ENCODE results near the gene ZNF234. TPM values are rescaled to one million over a fixed set of nuclear protein-coding genes. Genes with fewer than 3 reads are reported as not detected.
"Not testable (repeated sequence)": the region's sequence is repeated elsewhere in the genome, so short reads cannot be mapped to it uniquely, and the experiment has no call there.

ZNF234 gene
- total and polyA plus RNA-seq, 7 donors, result 1.1 to 6.5 (median 4.1) TPM

- Histone ChIP-seq H3K36me3 (ENCODE audit: insufficient read depth in 1 of 2, low read depth in 1 of 2) (no peaks in the 10 kb centered on the region), H3K9me3 (peaks cover 59% of the 10 kb centered on the region), H3K4me1 (no peaks in the 10 kb centered on the region), H3K27me3 (ENCODE audit: insufficient read depth in 3 of 3, low read length in 2 of 3) (no peaks in the 10 kb centered on the region), H3K27ac (no peak overlapping the region), H3K4me3 (no peak overlapping the region)
- intact Hi-C loops (cut with DNase I), result no loop called here
- TF ChIP-seq CTCF (IDR thresholded peaks at IDR 0.05), result no peak
- ATAC-seq, result no peak
- no peak for DNase-seq
- WGBS, 3 donors, result 97 to 99% (median 97%) methylated on average over 6 of the region's 6 CpGs
These were observed 48.7 kb downstream of the ZNF234 start for GRCh38 chr19:44190020-44190419.

- no peak for TF ChIP-seq CTCF (IDR thresholded peaks at IDR 0.05)
- DNase-seq (no peak), ATAC-seq (no peak)
- Histone ChIP-seq H3K27ac (no peak overlapping the region), H3K27me3 (ENCODE audit: insufficient read depth in 3 of 3, low read length in 2 of 3) (no peaks in the 10 kb centered on the region), H3K4me1 (no peaks in the 10 kb centered on the region), H3K9me3 (peaks cover 62% of the 10 kb centered on the region), H3K36me3 (ENCODE audit: insufficient read depth in 1 of 2, low read depth in 1 of 2) (no peaks in the 10 kb centered on the region), H3K4me3 (no peak overlapping the region)
- intact Hi-C loops (cut with DNase I), result no loop called here
- WGBS, 3 donors, result 74 to 79% (median 77%) methylated on average over 5 of the region's 5 CpGs
These were observed 50.8 kb downstream of the ZNF234 start for GRCh38 chr19:44192127-44192526.

GRCh38 chr19:44196772-44197171 is 55.4 kb downstream of the ZNF234 start:
- Histone ChIP-seq H3K9me3 (peaks cover 67% of the 10 kb centered on the region), H3K4me3 (no peak overlapping the region), H3K27ac (no peak overlapping the region), H3K36me3 (ENCODE audit: insufficient read depth in 1 of 2, low read depth in 1 of 2) (no peaks in the 10 kb centered on the region), H3K4me1 (no peaks in the 10 kb centered on the region), H3K27me3 (ENCODE audit: insufficient read depth in 3 of 3, low read length in 2 of 3) (no peaks in the 10 kb centered on the region)
- DNase-seq, result no peak
- intact Hi-C loops (cut with DNase I), result no loop called here
- no peak for TF ChIP-seq CTCF (IDR thresholded peaks at IDR 0.05)
- no peak for ATAC-seq

- 79 to 85% (median 81%) methylated on average over 1 of the region's 1 CpG for WGBS, 3 donors
- H3K36me3 ChIP-seq (ENCODE audit: insufficient read depth in 1 of 2, low read depth in 1 of 2), result no peaks in the 10 kb centered on the region
- no peak for TF ChIP-seq CTCF (IDR thresholded peaks at IDR 0.05)
- H3K4me3 ChIP-seq, result no peak overlapping the region
- no peaks in the 10 kb centered on the region for H3K27me3 ChIP-seq (ENCODE audit: insufficient read depth in 3 of 3, low read length in 2 of 3)
- DNase-seq (no peak), ATAC-seq (no peak)
- intact Hi-C loops (cut with DNase I), result no loop called here
- H3K9me3 ChIP-seq, result peaks cover 39% of the 10 kb centered on the region
- H3K27ac ChIP-seq, result no peak overlapping the region
- H3K4me1 ChIP-seq, result no peaks in the 10 kb centered on the region
These were observed 61.1 kb downstream of the ZNF234 start for GRCh38 chr19:44202470-44202869.

- H3K27me3 ChIP-seq (ENCODE audit: insufficient read depth in 3 of 3, low read length in 2 of 3), result no peaks in the 10 kb centered on the region
- 95% methylated on average over 2 of the region's 2 CpGs; no CpG with 5 or more reads in 2 of the 3 donors for WGBS, 3 donors
- DNase-seq, result no peak
These were observed 61.6 kb downstream of the ZNF234 start for GRCh38 chr19:44202974-44203373.

GRCh38 chr19:44203877-44204276 is 62.5 kb downstream of the ZNF234 start:
- WGBS, 3 donors, result 91 to 95% (median 94%) methylated on average over 27 to 31 of the region's 31 CpGs

More at GRCh38 chr19:44202974-44203373, 61.6 kb downstream of the ZNF234 start:
- no peak for TF ChIP-seq CTCF (IDR thresholded peaks at IDR 0.05)
- intact Hi-C loops (cut with DNase I), result no loop called here
- H3K4me1 ChIP-seq, result no peaks in the 10 kb centered on the region
- H3K36me3 ChIP-seq (ENCODE audit: insufficient read depth in 1 of 2, low read depth in 1 of 2), result no peaks in the 10 kb centered on the region
- no peak overlapping the region for H3K4me3 ChIP-seq
- no peak for ATAC-seq
- peaks cover 34% of the 10 kb centered on the region for H3K9me3 ChIP-seq
- H3K27ac ChIP-seq, result no peak overlapping the region

More at GRCh38 chr19:44203877-44204276, 62.5 kb downstream of the ZNF234 start:
- DNase-seq; H3K36me3 ChIP-seq (ENCODE audit: insufficient read depth in 1 of 2, low read depth in 1 of 2); H3K4me1 ChIP-seq; H3K4me3 ChIP-seq; ATAC-seq; H3K27me3 ChIP-seq (ENCODE audit: insufficient read depth in 3 of 3, low read length in 2 of 3); intact Hi-C loops (cut with DNase I); H3K27ac ChIP-seq: not testable (repeated sequence)
- H3K9me3 ChIP-seq, result peaks cover 34% of the 10 kb centered on the region

Measured in psoas muscle (tissue), 8 donors.